ENCODE data around the gene PRAMEF11. TPM values are rescaled to one million over a fixed set of nuclear protein-coding genes. Genes with fewer than 3 reads are reported as not detected.

Gene PRAMEF11
- polyA plus RNA-seq, 3 donors, result not detected

- no peak overlapping the region for H3K4me3 ChIP-seq (replicated peaks in 1 of 3; ENCODE audit: low read depth in 2 of 3, low read length in 3 of 3)
- no peak overlapping the region for H3K9ac ChIP-seq (ENCODE audit: insufficient read depth, low read length, poor library complexity, severe bottlenecking)
- DNase-seq, result no peak
- H3K9me3 Mint-ChIP-seq, result peaks cover 0 to 9% (median 2%) of the 10 kb centered on the region in 7 donors
- intact Hi-C loops (cut with micrococcal nuclease), result no loop called here
- no peak overlapping the region for H3K4me2 ChIP-seq (replicated peaks; ENCODE audit: extremely low read depth, low read length, poor library complexity, severe bottlenecking)
- H4K20me1 ChIP-seq (ENCODE audit: insufficient read depth, low read length), result no peaks in the 10 kb centered on the region
- no peak overlapping the region for H3K27ac Mint-ChIP-seq
- H3K79me2 ChIP-seq (ENCODE audit: insufficient read depth, low read length), result no peaks in the 10 kb centered on the region
- TF ChIP-seq CTCF (IDR thresholded peaks at IDR 0.05), result no peak
- H3K27me3 Mint-ChIP-seq (ENCODE audit: low read depth in 3 of 3), result peaks cover 2 to 16% (median 5%) of the 10 kb centered on the region in 3 donors
- no peaks in the 10 kb centered on the region for H3K27me3 ChIP-seq (ENCODE audit: control insufficient read depth in 2 of 2, insufficient read depth in 2 of 2, low read length in 2 of 2)
- WGBS (ENCODE audit: insufficient coverage), result 90% methylated on average over 3 of the region's 8 CpGs
- H3K36me3 ChIP-seq (replicated peaks in 1 of 2; ENCODE audit: control insufficient read depth in 1 of 2, insufficient read depth in 2 of 2, low read length in 2 of 2), result no peaks in the 10 kb centered on the region
- no peaks in the 10 kb centered on the region for H3K36me3 Mint-ChIP-seq
- no peaks in the 10 kb centered on the region for H3K4me1 Mint-ChIP-seq
- no peak overlapping the region for H2AFZ ChIP-seq (ENCODE audit: insufficient read depth, low read depth, low read length, poor library complexity, severe bottlenecking)
- H3K27ac ChIP-seq (ENCODE audit: low read depth in 1 of 2, low read length in 2 of 2), result no peak overlapping the region
- no peaks in the 10 kb centered on the region for H3K9me3 ChIP-seq (replicated peaks in 1 of 2; ENCODE audit: control insufficient read depth in 1 of 2, insufficient read depth in 1 of 2, low read length in 2 of 2)
- no peak overlapping the region for H3K4me3 Mint-ChIP-seq
- no peaks in the 10 kb centered on the region for H3K4me1 ChIP-seq (ENCODE audit: control insufficient read depth in 1 of 2, insufficient read depth in 2 of 2, low read length in 2 of 2)
Measured at GRCh38 chr1:12775443-12775842, 55.8 kb downstream of the PRAMEF11 start.

GRCh38 chr1:12774801-12775345 is 56.3 kb downstream of the PRAMEF11 start:
- intact Hi-C loops (cut with micrococcal nuclease), result no loop called here
- Mint-ChIP-seq H3K4me1 (no peaks in the 10 kb centered on the region), H3K27me3 (ENCODE audit: low read depth in 3 of 3) (peaks cover 2 to 18% (median 5%) of the 10 kb centered on the region in 3 donors), H3K36me3 (no peaks in the 10 kb centered on the region), H3K9me3 (peaks cover 0 to 9% (median 2%) of the 10 kb centered on the region in 7 donors), H3K4me3 (no peak overlapping the region), H3K27ac (no peak overlapping the region)
- H2AFZ ChIP-seq (ENCODE audit: insufficient read depth, low read depth, low read length, poor library complexity, severe bottlenecking), result no peak overlapping the region
- no peak overlapping the region for H3K27ac ChIP-seq (ENCODE audit: low read depth in 1 of 2, low read length in 2 of 2)
- no peak overlapping the region for H3K4me3 ChIP-seq (replicated peaks in 1 of 3; ENCODE audit: low read depth in 2 of 3, low read length in 3 of 3)
- WGBS (ENCODE audit: insufficient coverage), result 96% methylated on average over 4 of the region's 5 CpGs
- no peak for DNase-seq
- H3K9ac ChIP-seq (ENCODE audit: insufficient read depth, low read length, poor library complexity, severe bottlenecking), result no peak overlapping the region
- no peaks in the 10 kb centered on the region for H3K36me3 ChIP-seq (replicated peaks in 1 of 2; ENCODE audit: control insufficient read depth in 1 of 2, insufficient read depth in 2 of 2, low read length in 2 of 2)
- no peaks in the 10 kb centered on the region for H3K9me3 ChIP-seq (replicated peaks in 1 of 2; ENCODE audit: control insufficient read depth in 1 of 2, insufficient read depth in 1 of 2, low read length in 2 of 2)
- no peaks in the 10 kb centered on the region for H3K79me2 ChIP-seq (ENCODE audit: insufficient read depth, low read length)
- no peak for TF ChIP-seq CTCF (IDR thresholded peaks at IDR 0.05)
- H3K27me3 ChIP-seq (ENCODE audit: control insufficient read depth in 2 of 2, insufficient read depth in 2 of 2, low read length in 2 of 2), result no peaks in the 10 kb centered on the region
- no peaks in the 10 kb centered on the region for H4K20me1 ChIP-seq (ENCODE audit: insufficient read depth, low read length)
- no peak overlapping the region for H3K4me2 ChIP-seq (replicated peaks; ENCODE audit: extremely low read depth, low read length, poor library complexity, severe bottlenecking)
- no peaks in the 10 kb centered on the region for H3K4me1 ChIP-seq (ENCODE audit: control insufficient read depth in 1 of 2, insufficient read depth in 2 of 2, low read length in 2 of 2)

Other genes starting within 250 kb of the PRAMEF11 start
- gene DHRS3, start 213.2 kb downstream of the PRAMEF11 start, polyA plus RNA-seq, result under 1 TPM; 0.23 to 0.59 (median 0.29) TPM
- not detected for gene AADACL4, start 187.3 kb downstream of the PRAMEF11 start, polyA plus RNA-seq
- gene AADACL3, start 115.3 kb downstream of the PRAMEF11 start, polyA plus RNA-seq, result not detected
- gene CFAP107, start 85.2 kb downstream of the PRAMEF11 start, polyA plus RNA-seq, result not detected
- gene PRAMEF12, start 57.7 kb downstream of the PRAMEF11 start, polyA plus RNA-seq, result not detected
- not detected for gene PRAMEF1, start 40.0 kb downstream of the PRAMEF11 start, polyA plus RNA-seq
- gene HNRNPCL1, start 17.3 kb upstream of the PRAMEF11 start, polyA plus RNA-seq, result not detected
- not detected for gene PRAMEF2, start 25.7 kb upstream of the PRAMEF11 start, polyA plus RNA-seq
- gene PRAMEF4, start 54.8 kb upstream of the PRAMEF11 start, polyA plus RNA-seq, result not detected
- gene PRAMEF10, start 66.9 kb upstream of the PRAMEF11 start, polyA plus RNA-seq, result not detected
- gene PRAMEF7, start 85.2 kb upstream of the PRAMEF11 start, polyA plus RNA-seq, result not detected
- gene PRAMEF6, start 116.2 kb upstream of the PRAMEF11 start, polyA plus RNA-seq, result not detected
- not detected for gene PRAMEF27, start 225.2 kb upstream of the PRAMEF11 start, polyA plus RNA-seq
- not detected for gene HNRNPCL3, start 229.4 kb upstream of the PRAMEF11 start, polyA plus RNA-seq
- not detected for gene PRAMEF25, start 239.4 kb upstream of the PRAMEF11 start, polyA plus RNA-seq